Left lung (tissue), 10 donors: ENCODE data around the gene ACTA2. TPM values are rescaled to one million over a fixed set of nuclear protein-coding genes. Genes with fewer than 3 reads are reported as not detected.

Source experiments
- ATAC-seq: fragments of 200-7000 bp; cut with Tn5 transposase; one replicate; pipeline ENCODE4 v1.9.1; 2020; ENCODE audit warnings: moderate library complexity
- DNase-seq, 4 donors: peaks; one replicate each; pipeline ENCODE4 v3.0.0-alpha.2; 2013 to 2020
- H3K27ac ChIP-seq, 2 donors: fragments of 200-600 bp; sonication (generic) in 1 of 2; one replicate each; pipeline versions ENCODE4 v1.5.0 to v1.8.0; 2020 to 2021
- H3K27me3 ChIP-seq, 2 donors: fragments of 200-600 bp; sonication (generic) in 1 of 2; one replicate each; pipeline versions ENCODE4 v1.5.0 to v1.8.0; 2020 to 2021
- H3K36me3 ChIP-seq, 2 donors: fragments of 200-600 bp; sonication (generic) in 1 of 2; one replicate each; pipeline versions ENCODE4 v1.5.0 to v1.8.0; 2020 to 2021
- H3K4me1 ChIP-seq, 2 donors: fragments of 200-600 bp; one replicate each; pipeline ENCODE4 v1.8.0; 2021
- H3K4me3 ChIP-seq, 2 donors: fragments of 200-600 bp; sonication (generic) in 1 of 2; one replicate each; pipeline versions ENCODE4 v1.5.0 to v1.8.0; 2020 to 2021; ENCODE audit warnings: mild to moderate bottlenecking in 1 of 2
- H3K9me3 ChIP-seq, 2 donors: fragments of 200-600 bp; sonication (generic) in 1 of 2; one replicate each; pipeline versions ENCODE4 v1.5.0 to v1.8.0; 2020 to 2021
- CTCF ChIP-seq, 2 donors: fragments of 200-600 bp; sonication (generic) in 1 of 2; IDR thresholded peaks; one replicate each; pipeline versions ENCODE4 v1.5.0 to v1.8.0; 2021; ENCODE audit warnings: antibody characterized with exemption in 2 of 2
- intact Hi-C, 2 donors: fragments of 100-400 bp; cut with DNase I; formaldehyde crosslinking; loops; one replicate each; pipeline versions ENCODE4 v1.11.2 to v1.14.2; 2022
- polyA plus RNA-seq, 6 donors: library from polyadenylated mRNA; unstranded; fragments of 120-200 nt; gene quantifications; one replicate each; pipeline ENCODE4 v1.2.1, GENCODE V29; 2013; ENCODE audit not compliant: insufficient read length in 6 of 6
- total RNA-seq, 2 donors: library from RNA; stranded (reverse); fragmentation: NEBNext Ultra II Directional; extraction: Animal tissue kit (Norgen Biotek cat#: 25700); gene quantifications; one replicate each; pipeline ENCODE4 v1.2.1, GENCODE V29; 2021
- donor health status: DM: no; HTN: yes; CAD: no.
- donor health status: DM: no; HTN: no; CAD: no.

Gene ACTA2
- total and polyA plus RNA-seq, 8 donors, result 415 to 612 (median 495) TPM

- TF ChIP-seq CTCF (IDR thresholded peaks at IDR 0.05), result no peak
- no peak for ATAC-seq
- Histone ChIP-seq H3K4me1 (peaks cover 0 to 22% of the 10 kb centered on the region in 2 donors), H3K36me3 (peaks cover 0 to 6% of the 10 kb centered on the region in 2 donors), H3K4me3 (no peak overlapping the region), H3K27me3 (no peaks in the 10 kb centered on the region), H3K9me3 (no peaks in the 10 kb centered on the region), H3K27ac (peak overlapping the region in 1 of 2 donors; percentile 7)
- DNase-seq, result no peak
- intact Hi-C loops, result no loop called here
Measured at GRCh38 chr10:88928254-88928653, 24.3 kb downstream of the ACTA2 start.

GRCh38 chr10:88927416-88927690, 25.2 kb downstream of the ACTA2 start:
- no peak overlapping the region for H3K4me3 ChIP-seq
- intact Hi-C loops, result no loop called here
- peaks cover 0 to 9% of the 10 kb centered on the region in 2 donors for H3K36me3 ChIP-seq
- H3K9me3 ChIP-seq, result no peaks in the 10 kb centered on the region
- DNase-seq, result no peak
- peak overlapping the region; percentile 45 to 55 for H3K27ac ChIP-seq
- no peak for ATAC-seq
- no peak for TF ChIP-seq CTCF (IDR thresholded peaks at IDR 0.05)
- H3K27me3 ChIP-seq, result no peaks in the 10 kb centered on the region
- H3K4me1 ChIP-seq, result peaks cover 0 to 16% of the 10 kb centered on the region in 2 donors

- peaks cover 0 to 12% of the 10 kb centered on the region in 2 donors for H3K36me3 ChIP-seq
- ATAC-seq, result peak; percentile 74
- intact Hi-C loops, result no loop called here
- no peak overlapping the region for H3K4me3 ChIP-seq
- no peaks in the 10 kb centered on the region for H3K27me3 ChIP-seq
- DNase-seq, result peak in 2 of 4 donors; percentile 88 to 93
- peak overlapping the region; percentile 55 to 65 for H3K27ac ChIP-seq
- TF ChIP-seq CTCF (IDR thresholded peaks at IDR 0.05), result no peak
- H3K4me1 ChIP-seq, result peaks cover 0 to 13% of the 10 kb centered on the region in 2 donors
- H3K9me3 ChIP-seq, result no peaks in the 10 kb centered on the region
Measured at GRCh38 chr10:88926566-88927415, 25.8 kb downstream of the ACTA2 start.

- Histone ChIP-seq H3K27me3 (no peaks in the 10 kb centered on the region), H3K4me1 (peaks cover 0 to 13% of the 10 kb centered on the region in 2 donors), H3K27ac (no peak overlapping the region), H3K9me3 (no peaks in the 10 kb centered on the region), H3K36me3 (peaks cover 0 to 12% of the 10 kb centered on the region in 2 donors), H3K4me3 (no peak overlapping the region)
- DNase-seq, result no peak
- no peak for ATAC-seq
- intact Hi-C loops, result no loop called here
- TF ChIP-seq CTCF (IDR thresholded peaks at IDR 0.05), result no peak
Measured at GRCh38 chr10:88923520-88923919, 29.1 kb downstream of the ACTA2 start.

- no peak for DNase-seq
- no peak for ATAC-seq
- intact Hi-C loops, result no loop called here
- TF ChIP-seq CTCF (IDR thresholded peaks at IDR 0.05), result no peak
- Histone ChIP-seq H3K27ac (no peak overlapping the region), H3K36me3 (peaks cover 0 to 12% of the 10 kb centered on the region in 2 donors), H3K4me3 (no peak overlapping the region), H3K4me1 (peaks cover 0 to 11% of the 10 kb centered on the region in 2 donors), H3K27me3 (no peaks in the 10 kb centered on the region), H3K9me3 (no peaks in the 10 kb centered on the region)
Measured at GRCh38 chr10:88922041-88922440, 30.5 kb downstream of the ACTA2 start.
